ENCODE results near the gene NCR2.
"Not testable (repeated sequence)": the region's sequence is repeated elsewhere in the genome, so short reads cannot be mapped to it uniquely, and the experiment has no call there.

- TF ChIP-seq CTCF (IDR thresholded peaks at IDR 0.05); POLR2AphosphoS5 (IDR thresholded peaks at IDR 0.05; ENCODE audit: low read depth, low read length); USF2 (IDR thresholded peaks at IDR 0.05; ENCODE audit: borderline replicate concordance, low read depth, low read length); RCOR1 (IDR thresholded peaks at IDR 0.05; ENCODE audit: low read length); TEAD4 (IDR thresholded peaks at IDR 0.05; ENCODE audit: borderline replicate concordance, insufficient read depth); SIN3A (IDR thresholded peaks at IDR 0.05; ENCODE audit: borderline replicate concordance, low read depth, low read length): not testable (repeated sequence)
Measured at GRCh38 chr6:41297248-41297647, 38.2 kb upstream of the NCR2 start.

Data from SK-N-SH (cell line).